MM.1S (cell line): Measurements from ENCODE around the gene ROBO2.

Experiments
- DNase-seq: peaks from one replicate; pipeline ENCODE4 v3.0.0-alpha.2; 2015
- H2AFZ ChIP-seq: fragments of 300-600 bp; sonication (generic); 2 replicates; pipeline ENCODE4 v1.6.0; 2016; ENCODE audit warnings: antibody characterized with exemption, low read length
- H3F3A ChIP-seq: fragments of 300-600 bp; sonication (generic); 2 replicates; pipeline ENCODE4 v1.6.1; 2016; ENCODE audit warnings: mild to moderate bottlenecking, antibody characterized with exemption, low read length, moderate library complexity, mixed read lengths; ENCODE audit not compliant: insufficient read depth
- H3K27ac ChIP-seq: fragments of 300-600 bp; sonication (generic); 2 replicates; pipeline ENCODE4 v1.5.1; 2016; ENCODE audit warnings: mild to moderate bottlenecking, low read length
- H3K27me3 ChIP-seq: fragments of 300-600 bp; sonication (generic); replicated peaks from 2 replicates; pipeline ENCODE4 v1.6.0; 2016; ENCODE audit warnings: low read length; ENCODE audit not compliant: insufficient read depth
- H3K36me3 ChIP-seq: fragments of 300-600 bp; sonication (generic); replicated peaks from 2 replicates; pipeline ENCODE4 v1.6.1; 2016; ENCODE audit warnings: mild to moderate bottlenecking, low read length, mixed read lengths; ENCODE audit not compliant: insufficient read depth
- H3K4me1 ChIP-seq: fragments of 300-600 bp; sonication (generic); 2 replicates; pipeline ENCODE4 v1.6.1; 2016; ENCODE audit warnings: low read length, mixed read lengths
- H3K4me2 ChIP-seq: fragments of 300-600 bp; sonication (generic); 2 replicates; pipeline ENCODE4 v1.6.0; 2016; ENCODE audit warnings: low read depth, low read length
- H3K4me3 ChIP-seq: fragments of 300-600 bp; sonication (generic); 2 replicates; pipeline ENCODE4 v1.5.1; 2016; ENCODE audit warnings: low read length, mixed read lengths
- H3K79me2 ChIP-seq: fragments of 300-600 bp; sonication (generic); 2 replicates; pipeline ENCODE4 v1.6.1; 2016; ENCODE audit warnings: mixed run types, low read length, mixed read lengths
- H3K9ac ChIP-seq: fragments of 300-600 bp; sonication (generic); 2 replicates; pipeline ENCODE4 v1.6.1; 2016; ENCODE audit warnings: low read length, mixed read lengths
- H3K9me2 ChIP-seq: fragments of 300-600 bp; sonication (generic); replicated peaks from 2 replicates; pipeline ENCODE4 v1.6.1; 2016; ENCODE audit warnings: mild to moderate bottlenecking, low read length, mixed read lengths; ENCODE audit not compliant: insufficient read depth
- H3K9me3 ChIP-seq: fragments of 300-600 bp; sonication (generic); replicated peaks from 2 replicates; pipeline ENCODE4 v1.6.1; 2016; ENCODE audit warnings: mild to moderate bottlenecking, low read length, mixed read lengths; ENCODE audit not compliant: insufficient read depth
- H4K20me1 ChIP-seq: fragments of 300-600 bp; sonication (generic); 2 replicates; pipeline ENCODE4 v1.6.1; 2016; ENCODE audit warnings: mild to moderate bottlenecking, low read length, moderate library complexity, mixed read lengths; ENCODE audit not compliant: insufficient read depth
- EZH2 ChIP-seq: fragments of 300-600 bp; sonication (generic); optimal IDR thresholded peaks from 2 replicates; pipeline ENCODE3; 2017; ENCODE audit warnings: low read depth, mild to moderate bottlenecking, antibody characterized with exemption, low read length, mixed read lengths
- EZH2phosphoT487 ChIP-seq: fragments of 300-600 bp; sonication (generic); IDR thresholded peaks from 2 replicates; pipeline ENCODE4 v1.6.1; 2018; ENCODE audit warnings: antibody characterized with exemption, low read length
- TF ChIP-seq, protein P1 (sequence below): fragments of 300-600 bp; sonication (generic); IDR thresholded peaks from 2 replicates; pipeline ENCODE4 v1.5.1; 2016; ENCODE audit warnings: antibody characterized with exemption, low read length, mixed read lengths

The ROBO2 gene

DNA sequence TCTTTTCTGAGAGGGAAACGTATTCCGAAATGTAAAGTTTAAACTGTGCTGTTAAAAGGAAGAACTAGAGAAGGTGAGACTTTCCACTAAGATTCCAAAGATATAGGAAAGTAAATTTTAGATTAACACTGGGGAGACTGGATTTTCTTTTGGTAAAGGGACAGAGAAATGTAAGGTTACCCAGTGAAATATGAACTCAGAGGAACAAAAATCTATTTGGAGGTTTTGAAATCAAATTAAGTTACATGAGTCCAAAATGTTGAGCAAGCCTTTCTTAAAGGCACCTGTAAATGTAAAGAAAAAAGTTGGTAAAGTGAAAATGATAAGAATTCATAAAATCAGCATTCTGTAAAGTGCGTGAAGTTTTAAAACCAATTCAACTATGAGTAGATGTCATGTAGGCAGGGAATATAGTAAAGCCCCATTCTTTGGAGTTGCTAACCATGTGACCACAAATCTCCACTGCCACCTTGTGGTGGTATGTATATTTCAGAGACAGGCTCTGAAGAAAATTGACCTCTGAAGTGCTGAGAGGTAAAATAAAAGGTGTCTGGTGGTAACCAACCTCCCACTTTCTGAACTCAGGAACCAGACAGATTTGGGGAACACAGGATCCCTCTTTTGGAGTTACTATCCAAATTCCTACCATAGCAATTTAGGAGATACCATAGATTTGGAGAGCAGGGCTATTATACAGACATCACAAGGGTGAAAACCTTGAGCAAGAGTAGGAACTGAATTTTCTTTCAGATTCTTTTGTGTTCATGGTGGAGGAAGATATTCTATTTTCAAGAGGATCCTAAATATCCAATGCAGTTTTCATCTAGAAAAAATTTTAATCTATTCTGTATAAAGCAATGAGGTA is 215.3 kb downstream of the ROBO2 start:
- Histone ChIP-seq H4K20me1 (no peaks in the 10 kb centered on the region), H3K9me2 (no peaks in the 10 kb centered on the region), H2AFZ (no peak overlapping the region), H3K9ac (no peak overlapping the region), H3K27ac (no peak overlapping the region), H3K9me3 (no peaks in the 10 kb centered on the region), H3K4me2 (no peak overlapping the region), H3F3A (no peaks in the 10 kb centered on the region), H3K27me3 (no peaks in the 10 kb centered on the region), H3K36me3 (no peaks in the 10 kb centered on the region), H3K4me1 (no peaks in the 10 kb centered on the region), H3K79me2 (no peaks in the 10 kb centered on the region), H3K4me3 (no peak overlapping the region)
- peak; percentile 57 for DNase-seq
- TF ChIP-seq EZH2 (no peak), EZH2phosphoT487 (no peak)
- TF ChIP-seq, protein P1, sequence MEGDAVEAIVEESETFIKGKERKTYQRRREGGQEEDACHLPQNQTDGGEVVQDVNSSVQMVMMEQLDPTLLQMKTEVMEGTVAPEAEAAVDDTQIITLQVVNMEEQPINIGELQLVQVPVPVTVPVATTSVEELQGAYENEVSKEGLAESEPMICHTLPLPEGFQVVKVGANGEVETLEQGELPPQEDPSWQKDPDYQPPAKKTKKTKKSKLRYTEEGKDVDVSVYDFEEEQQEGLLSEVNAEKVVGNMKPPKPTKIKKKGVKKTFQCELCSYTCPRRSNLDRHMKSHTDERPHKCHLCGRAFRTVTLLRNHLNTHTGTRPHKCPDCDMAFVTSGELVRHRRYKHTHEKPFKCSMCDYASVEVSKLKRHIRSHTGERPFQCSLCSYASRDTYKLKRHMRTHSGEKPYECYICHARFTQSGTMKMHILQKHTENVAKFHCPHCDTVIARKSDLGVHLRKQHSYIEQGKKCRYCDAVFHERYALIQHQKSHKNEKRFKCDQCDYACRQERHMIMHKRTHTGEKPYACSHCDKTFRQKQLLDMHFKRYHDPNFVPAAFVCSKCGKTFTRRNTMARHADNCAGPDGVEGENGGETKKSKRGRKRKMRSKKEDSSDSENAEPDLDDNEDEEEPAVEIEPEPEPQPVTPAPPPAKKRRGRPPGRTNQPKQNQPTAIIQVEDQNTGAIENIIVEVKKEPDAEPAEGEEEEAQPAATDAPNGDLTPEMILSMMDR, result peak; percentile 68

GRCh38 chr3:77256584-77257503 is 216.9 kb downstream of the ROBO2 start:
- Histone ChIP-seq H3K9me2 (no peaks in the 10 kb centered on the region), H3K4me2 (no peak overlapping the region), H3K27ac (no peak overlapping the region), H3K27me3 (no peaks in the 10 kb centered on the region), H3K9me3 (no peaks in the 10 kb centered on the region), H3K4me3 (no peak overlapping the region), H3F3A (no peaks in the 10 kb centered on the region), H3K9ac (no peak overlapping the region), H3K36me3 (no peaks in the 10 kb centered on the region), H3K79me2 (no peaks in the 10 kb centered on the region), H3K4me1 (no peaks in the 10 kb centered on the region), H4K20me1 (no peaks in the 10 kb centered on the region), H2AFZ (no peak overlapping the region)
- TF ChIP-seq EZH2phosphoT487, result no peak
- TF ChIP-seq, protein P1, result no peak
- no peak for TF ChIP-seq EZH2
- no peak for DNase-seq

- H3K79me2 ChIP-seq, result no peaks in the 10 kb centered on the region
- H3K36me3 ChIP-seq, result no peaks in the 10 kb centered on the region
- H3K4me1 ChIP-seq, result no peaks in the 10 kb centered on the region
- H3F3A ChIP-seq, result no peaks in the 10 kb centered on the region
- H3K4me3 ChIP-seq, result no peak overlapping the region
- H3K9ac ChIP-seq, result no peak overlapping the region
- no peaks in the 10 kb centered on the region for H3K27me3 ChIP-seq
- no peak overlapping the region for H3K4me2 ChIP-seq
- no peaks in the 10 kb centered on the region for H4K20me1 ChIP-seq
- H3K27ac ChIP-seq, result no peak overlapping the region
- no peak overlapping the region for H2AFZ ChIP-seq
- TF ChIP-seq, protein P1, result no peak
- TF ChIP-seq EZH2 (no peak), EZH2phosphoT487 (no peak)
- no peaks in the 10 kb centered on the region for H3K9me2 ChIP-seq
- no peaks in the 10 kb centered on the region for H3K9me3 ChIP-seq
- no peak for DNase-seq
Observed at GRCh38 chr3:77259694-77260093, 219.8 kb downstream of the ROBO2 start.
